ENCODE data around the gene SLC39A11. TPM values are rescaled to one million over a fixed set of nuclear protein-coding genes. Genes with fewer than 3 reads are reported as not detected.

The SLC39A11 gene
- total RNA-seq, 1 experiment from 2014 or later: 56.1 TPM

GRCh38 chr17:72858826-72859495, 233.5 kb downstream of the SLC39A11 start:
- H3K27ac ChIP-seq (ENCODE audit: low read length): no peak overlapping the region
- no peak overlapping the region for H3K4me3 ChIP-seq (ENCODE audit: low read depth in 2 of 2, low read length in 2 of 2)
- no peaks in the 10 kb centered on the region for H3K27me3 ChIP-seq (ENCODE audit: control insufficient read depth, insufficient read depth, low read length)
- no peaks in the 10 kb centered on the region for H3K36me3 ChIP-seq (ENCODE audit: control insufficient read depth, insufficient read depth, low read length)
- no peak for TF ChIP-seq TCF7L2 (IDR thresholded peaks at IDR 0.05; ENCODE audit: low read depth, low read length)
- TF ChIP-seq CTCF (IDR thresholded peaks at IDR 0.05): no peak
- TF ChIP-seq REST (IDR thresholded peaks at IDR 0.05; ENCODE audit: insufficient read depth in 1 of 2, low read depth in 2 of 2, low read length in 1 of 2): no peak
- TF ChIP-seq SIN3A (IDR thresholded peaks at IDR 0.05; ENCODE audit: borderline replicate concordance, insufficient read depth, low read depth, low read length): no peak
- TF ChIP-seq POLR2AphosphoS5 (IDR thresholded peaks at IDR 0.05; ENCODE audit: low read depth, low read length): no peak
- ChIA-PET CTCF (interaction anchor here (0.6 kb wide), 1 partner anchor 12 kb away, joined by 9 read pairs; no protein-coding TSS in a partner anchor), POLR2A (no interaction called here)
- no peaks in the 10 kb centered on the region for H3K4me1 ChIP-seq (ENCODE audit: control insufficient read depth, insufficient read depth, low read length)
- in situ Hi-C loops (cut with HindIII; ENCODE audit: low pct_unique_long_range_greater_than_20kb, low sequenced_read_pairs): no loop called here
- DNase-seq (ENCODE audit: low read depth, low spot score) (no peak), ATAC-seq (no peak)
- intact Hi-C loops (cut with micrococcal nuclease; ENCODE audit: unreplicated experiment): no loop called here
- no TSS peak for BruUV-seq (replicated peaks)
- no peaks in the 10 kb centered on the region for H3K9me3 ChIP-seq (ENCODE audit: control insufficient read depth, insufficient read depth, low read depth, low read length)

GRCh38 chr17:72853440-72854415, 238.8 kb downstream of the SLC39A11 start:
- CTCF ChIA-PET: no interaction called here
- H3K27ac ChIP-seq (ENCODE audit: low read length): no peak overlapping the region
- in situ Hi-C loops (cut with HindIII; ENCODE audit: low pct_unique_long_range_greater_than_20kb, low sequenced_read_pairs): no loop called here
- no TSS peak for BruUV-seq (replicated peaks)
- no peaks in the 10 kb centered on the region for H3K36me3 ChIP-seq (ENCODE audit: control insufficient read depth, insufficient read depth, low read length)
- no peak overlapping the region for H3K4me3 ChIP-seq (ENCODE audit: low read depth in 2 of 2, low read length in 2 of 2)
- POLR2A ChIA-PET: no interaction called here
- no peaks in the 10 kb centered on the region for H3K9me3 ChIP-seq (ENCODE audit: control insufficient read depth, insufficient read depth, low read depth, low read length)
- no peaks in the 10 kb centered on the region for H3K4me1 ChIP-seq (ENCODE audit: control insufficient read depth, insufficient read depth, low read length)
- ATAC-seq: no peak
- intact Hi-C loops (cut with micrococcal nuclease; ENCODE audit: unreplicated experiment): no loop called here
- no peak for DNase-seq (ENCODE audit: low read depth, low spot score)
- TF ChIP-seq CTCF (IDR thresholded peaks at IDR 0.05): no peak
- TF ChIP-seq SIN3A (IDR thresholded peaks at IDR 0.05; ENCODE audit: borderline replicate concordance, insufficient read depth, low read depth, low read length): no peak
- no peak for TF ChIP-seq TCF7L2 (IDR thresholded peaks at IDR 0.05; ENCODE audit: low read depth, low read length)
- no peak for TF ChIP-seq REST (IDR thresholded peaks at IDR 0.05; ENCODE audit: insufficient read depth in 1 of 2, low read depth in 2 of 2, low read length in 1 of 2)
- TF ChIP-seq POLR2AphosphoS5 (IDR thresholded peaks at IDR 0.05; ENCODE audit: low read depth, low read length): no peak
- no peaks in the 10 kb centered on the region for H3K27me3 ChIP-seq (ENCODE audit: control insufficient read depth, insufficient read depth, low read length)

All from Panc1 (cell line).